Type B pancreatic cell (in vitro differentiated cells): Measurements from ENCODE around the gene MEIS3. TPM values are rescaled to one million over a fixed set of nuclear protein-coding genes. Genes with fewer than 3 reads are reported as not detected.

ENCODE experiments used
- DNase-seq: peaks from one replicate; pipeline ENCODE4 v3.0.0; 2021; ENCODE audit warnings: mixed read lengths; ENCODE audit not compliant: unreplicated experiment; ENCODE audit errors: extremely low spot score
- H3K27ac Mint-ChIP-seq: 2 replicates; pipeline ENCODE4 v1.8.0; 2021; ENCODE audit warnings: mild to moderate bottlenecking, mixed read lengths
- H3K27me3 Mint-ChIP-seq: 2 replicates; pipeline ENCODE4 v1.8.0; 2021; ENCODE audit warnings: mixed read lengths
- H3K36me3 Mint-ChIP-seq: 2 replicates; pipeline ENCODE4 v1.8.0; 2021; ENCODE audit warnings: mixed read lengths
- H3K4me1 Mint-ChIP-seq: one replicate; pipeline ENCODE4 v1.8.0; 2021; ENCODE audit warnings: mixed read lengths; ENCODE audit not compliant: unreplicated experiment
- H3K4me3 Mint-ChIP-seq: 2 replicates; pipeline ENCODE4 v1.8.0; 2021; ENCODE audit warnings: mild to moderate bottlenecking, mixed read lengths
- H3K9me3 Mint-ChIP-seq: 2 replicates; pipeline ENCODE4 v1.8.0; 2021; ENCODE audit warnings: mixed read lengths
- total RNA-seq: library from RNA; stranded (reverse); gene quantifications from 2 replicates; pipeline ENCODE4 v1.2.1, GENCODE V29; 2021; ENCODE audit warnings: low replicate concordance
- TF ChIP-seq, protein P1 (sequence below): fragments of 200-600 bp; sonication (generic); conservative IDR thresholded peaks from 2 replicates; pipeline ENCODE4 v1.5.0; 2021; ENCODE audit warnings: antibody characterized with exemption, mild to moderate bottlenecking

MEIS3 gene
- total RNA-seq, 1 donor from 2014 or later, result 43.2 TPM

DNA sequence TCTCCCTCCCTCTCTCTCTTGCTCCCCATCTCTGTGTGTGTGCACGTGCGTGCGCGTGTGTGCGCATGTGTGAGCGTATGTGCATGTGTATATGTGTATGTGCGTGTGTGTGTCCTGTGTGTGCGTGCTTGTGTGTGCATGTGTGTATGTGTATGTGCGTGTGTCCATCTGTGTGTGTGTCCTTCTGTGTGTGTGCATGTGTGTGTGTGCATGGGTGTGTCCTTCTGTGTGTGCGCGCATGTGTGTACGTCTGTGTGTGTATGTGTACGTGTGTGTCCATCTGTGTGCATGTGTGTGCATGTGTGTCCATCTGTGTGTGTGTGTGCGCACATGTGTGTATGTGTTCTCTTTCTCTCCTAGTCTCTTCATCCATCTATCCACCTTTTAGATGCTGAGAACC, 40.1 kb upstream of the MEIS3 start:
- Mint-ChIP-seq H3K4me3 (no peak overlapping the region), H3K27ac (no peak overlapping the region), H3K9me3 (no peaks in the 10 kb centered on the region), H3K36me3 (no peaks in the 10 kb centered on the region), H3K4me1 (no peaks in the 10 kb centered on the region), H3K27me3 (peaks cover 40% of the 10 kb centered on the region)
- TF ChIP-seq, protein P1, sequence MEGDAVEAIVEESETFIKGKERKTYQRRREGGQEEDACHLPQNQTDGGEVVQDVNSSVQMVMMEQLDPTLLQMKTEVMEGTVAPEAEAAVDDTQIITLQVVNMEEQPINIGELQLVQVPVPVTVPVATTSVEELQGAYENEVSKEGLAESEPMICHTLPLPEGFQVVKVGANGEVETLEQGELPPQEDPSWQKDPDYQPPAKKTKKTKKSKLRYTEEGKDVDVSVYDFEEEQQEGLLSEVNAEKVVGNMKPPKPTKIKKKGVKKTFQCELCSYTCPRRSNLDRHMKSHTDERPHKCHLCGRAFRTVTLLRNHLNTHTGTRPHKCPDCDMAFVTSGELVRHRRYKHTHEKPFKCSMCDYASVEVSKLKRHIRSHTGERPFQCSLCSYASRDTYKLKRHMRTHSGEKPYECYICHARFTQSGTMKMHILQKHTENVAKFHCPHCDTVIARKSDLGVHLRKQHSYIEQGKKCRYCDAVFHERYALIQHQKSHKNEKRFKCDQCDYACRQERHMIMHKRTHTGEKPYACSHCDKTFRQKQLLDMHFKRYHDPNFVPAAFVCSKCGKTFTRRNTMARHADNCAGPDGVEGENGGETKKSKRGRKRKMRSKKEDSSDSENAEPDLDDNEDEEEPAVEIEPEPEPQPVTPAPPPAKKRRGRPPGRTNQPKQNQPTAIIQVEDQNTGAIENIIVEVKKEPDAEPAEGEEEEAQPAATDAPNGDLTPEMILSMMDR, result no peak
- no peak for DNase-seq

DNA sequence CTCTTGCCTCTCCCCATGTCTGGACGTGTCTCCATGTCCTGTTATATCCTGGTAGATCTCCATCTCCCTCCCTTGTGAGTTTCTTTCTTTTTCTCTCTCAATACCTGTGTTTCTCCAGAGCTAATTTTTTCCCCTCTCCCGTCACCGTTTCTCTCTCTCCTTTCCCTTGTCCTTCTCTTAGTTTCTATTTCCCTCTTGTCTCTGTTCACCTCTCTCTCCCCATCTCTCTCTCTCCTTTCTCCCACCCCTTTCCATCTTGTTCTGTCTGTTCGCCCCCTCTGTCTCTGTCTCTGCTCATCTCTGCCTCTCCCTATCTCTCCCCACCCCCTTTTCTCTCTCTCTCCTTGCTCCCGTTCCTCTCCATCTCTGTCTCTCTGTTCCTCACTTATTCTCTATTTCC, 39.3 kb upstream of the MEIS3 start:
- TF ChIP-seq, protein P1, result no peak
- Mint-ChIP-seq H3K4me3 (no peak overlapping the region), H3K27ac (no peak overlapping the region), H3K4me1 (no peaks in the 10 kb centered on the region), H3K36me3 (no peaks in the 10 kb centered on the region), H3K27me3 (peaks cover 43% of the 10 kb centered on the region), H3K9me3 (no peaks in the 10 kb centered on the region)
- DNase-seq, result no peak

GRCh38 chr19:47456721-47457474, 37.6 kb upstream of the MEIS3 start:
- Mint-ChIP-seq H3K27ac (no peak overlapping the region), H3K4me1 (no peaks in the 10 kb centered on the region), H3K36me3 (no peaks in the 10 kb centered on the region), H3K27me3 (peaks cover 40% of the 10 kb centered on the region), H3K4me3 (no peak overlapping the region), H3K9me3 (no peaks in the 10 kb centered on the region)
- TF ChIP-seq, protein P1, result no peak
- DNase-seq, result no peak

DNA sequence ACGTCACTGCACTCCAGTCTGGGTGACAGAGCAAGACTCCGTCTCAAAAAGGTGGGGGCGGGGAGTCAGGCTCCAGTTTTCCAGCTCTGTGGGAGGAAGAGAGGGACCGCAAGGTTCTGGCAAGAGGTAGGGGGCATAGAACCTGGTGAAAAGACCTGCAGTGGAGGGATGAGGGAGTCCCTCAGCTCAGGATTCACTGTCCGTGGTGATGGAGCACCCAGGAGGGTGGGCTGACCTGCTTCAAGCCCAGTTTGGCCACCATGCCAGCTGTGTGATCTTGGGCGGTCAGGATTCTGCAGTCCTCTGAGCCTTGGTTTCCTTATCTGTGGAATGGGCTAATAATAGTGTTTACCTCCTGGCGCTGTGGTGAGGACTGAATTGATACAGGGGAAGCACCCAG, 31.2 kb upstream of the MEIS3 start:
- no peaks in the 10 kb centered on the region for H3K9me3 Mint-ChIP-seq
- TF ChIP-seq, protein P1, result no peak
- no peak overlapping the region for H3K27ac Mint-ChIP-seq
- H3K4me3 Mint-ChIP-seq, result no peak overlapping the region
- no peak for DNase-seq
- H3K27me3 Mint-ChIP-seq, result peaks cover 81% of the 10 kb centered on the region
- peaks cover 9% of the 10 kb centered on the region for H3K4me1 Mint-ChIP-seq
- no peaks in the 10 kb centered on the region for H3K36me3 Mint-ChIP-seq

GRCh38 chr19:47448360-47448727, 29.0 kb upstream of the MEIS3 start:
- Mint-ChIP-seq H3K27ac (no peak overlapping the region), H3K36me3 (no peaks in the 10 kb centered on the region), H3K27me3 (peaks cover 82% of the 10 kb centered on the region), H3K4me3 (no peak overlapping the region), H3K9me3 (no peaks in the 10 kb centered on the region), H3K4me1 (peaks cover 9% of the 10 kb centered on the region)
- no peak for DNase-seq
- TF ChIP-seq, protein P1, result no peak
